ENCODE measurements around the gene GSC2. TPM values are rescaled to one million over a fixed set of nuclear protein-coding genes. Genes with fewer than 3 reads are reported as not detected.

Gene GSC2
- not detected in 2 replicates for total RNA-seq (2014; rRNA removed; shearing (Covaris generic))

GRCh38 chr22:19149991-19150390, at the start of gene GSC2:
Gene GSC2 (minus strand): TSS chr22:19150292. CDS start chr22:19150283, 9 bp downstream.
- no peak for DNase-seq (ENCODE audit: low read depth)

GRCh38 chr22:19199479-19199878, 49.4 kb upstream of the GSC2 start:
- no peak for DNase-seq (ENCODE audit: low read depth)

- DNase-seq (ENCODE audit: low read depth) = no peak
These were observed 48.1 kb upstream of the GSC2 start for GRCh38 chr22:19197997-19198865.

GRCh38 chr22:19196841-19197612, 46.9 kb upstream of the GSC2 start:
- no peak for DNase-seq (ENCODE audit: low read depth)

DNA sequence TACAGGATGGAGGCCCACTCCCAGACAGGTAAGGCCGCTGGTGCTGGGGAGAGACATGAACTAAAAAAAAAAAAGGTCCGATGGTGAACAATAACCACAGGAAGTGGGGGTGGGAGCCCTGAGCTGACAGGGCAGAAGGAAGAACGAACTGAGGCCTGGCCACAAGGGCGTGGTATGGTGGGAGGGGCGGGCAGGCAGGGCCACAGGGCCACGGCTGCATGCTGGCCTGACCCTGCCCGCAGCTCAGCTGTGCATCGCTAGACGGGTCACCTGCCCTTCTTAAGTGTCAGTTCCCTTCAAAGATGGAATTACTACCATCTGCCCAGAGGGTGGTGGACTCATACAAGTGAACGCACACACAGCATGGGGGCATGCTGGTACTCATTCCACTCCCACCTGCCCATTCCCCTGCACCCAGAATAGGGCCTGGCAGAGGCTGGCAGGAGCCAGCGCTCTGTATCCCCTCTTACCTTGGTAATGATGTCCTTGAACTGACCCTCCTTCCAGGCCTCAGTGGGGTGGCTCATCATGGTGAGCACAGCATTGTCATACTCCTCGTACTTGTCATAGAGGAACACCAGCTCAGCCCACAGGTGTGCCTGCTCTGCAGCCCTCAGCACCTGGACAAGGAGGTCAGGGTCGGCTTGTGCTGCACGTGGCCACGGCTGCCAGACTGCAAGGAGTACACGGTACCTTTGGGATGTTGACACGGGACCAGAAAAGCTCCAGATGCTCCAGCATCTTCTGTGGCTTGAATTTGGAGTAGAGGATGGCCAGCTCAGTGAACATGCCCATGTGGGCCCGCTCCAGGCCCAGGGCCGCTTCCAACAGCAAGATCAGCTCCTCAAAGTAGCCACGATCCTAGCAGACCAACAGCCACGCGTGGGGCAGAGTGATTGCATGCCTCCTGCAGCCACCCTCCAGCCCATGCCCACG, 46.0 kb upstream of the GSC2 start:
- DNase-seq (ENCODE audit: low read depth) = no peak

DNA sequence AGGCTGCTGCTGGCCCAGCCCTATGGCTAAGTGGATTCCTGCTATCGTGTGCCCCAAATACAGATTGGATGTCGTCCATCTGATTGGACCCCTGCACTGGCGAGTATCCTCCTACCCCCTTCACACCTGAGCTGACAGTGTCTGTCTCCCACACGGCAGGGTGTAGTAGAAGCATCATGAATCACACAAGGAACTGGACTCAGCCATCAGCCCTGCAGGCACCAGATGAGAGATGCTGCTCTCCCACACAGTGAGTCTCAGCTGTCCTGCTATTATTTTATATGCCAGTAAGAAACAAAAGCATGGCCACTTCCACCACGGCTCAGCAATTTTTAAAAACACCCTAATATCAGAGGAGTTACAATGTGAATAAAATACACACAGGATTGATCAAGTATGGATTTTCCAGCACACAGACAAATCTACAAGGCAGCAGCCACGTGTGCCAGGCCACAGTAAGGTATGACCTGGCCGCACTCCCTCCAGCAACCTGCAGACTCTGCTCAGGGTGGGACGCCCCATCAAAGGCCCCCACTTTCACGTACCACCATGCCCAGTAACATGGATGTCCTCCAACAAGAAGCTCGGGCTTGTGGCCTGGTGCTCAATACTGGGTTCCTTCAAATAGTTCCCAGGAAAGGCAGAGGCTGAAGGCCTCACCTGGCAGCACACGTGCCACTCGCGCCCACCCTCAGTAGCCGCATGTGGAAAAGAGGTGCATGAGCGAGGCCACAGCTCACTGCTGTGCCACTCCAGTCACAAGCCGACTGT, 44.9 kb upstream of the GSC2 start:
- no peak for DNase-seq (ENCODE audit: low read depth)

- DNase-seq (ENCODE audit: low read depth) = no peak
These were observed 43.8 kb upstream of the GSC2 start for GRCh38 chr22:19193879-19194278.

GRCh38 chr22:19187716-19188563, 37.8 kb upstream of the GSC2 start:
- no peak for DNase-seq (ENCODE audit: low read depth)

- DNase-seq (ENCODE audit: low read depth) = no peak
These were observed 34.3 kb upstream of the GSC2 start for GRCh38 chr22:19184276-19184997.

DNA sequence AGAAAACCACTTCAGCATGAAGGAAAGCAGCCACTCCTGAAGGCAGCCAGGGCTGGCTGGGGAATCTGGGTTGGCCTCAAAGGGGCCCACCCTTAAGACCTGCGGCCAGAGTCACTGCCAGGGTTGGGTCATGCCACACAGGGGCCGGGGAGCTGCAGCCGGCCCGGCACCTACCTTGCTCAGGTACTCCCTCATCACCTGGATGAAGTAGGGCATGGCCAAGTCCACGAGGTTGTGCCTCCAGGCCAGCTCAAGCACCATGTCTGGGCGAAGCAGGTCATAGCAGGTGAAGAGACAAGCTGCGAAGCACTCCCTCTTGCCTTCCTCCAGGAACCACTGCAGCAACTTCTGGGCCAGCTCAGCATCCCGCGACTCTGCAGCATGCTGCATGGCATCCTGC, 33.1 kb upstream of the GSC2 start:
- no peak for DNase-seq (ENCODE audit: low read depth)

DNA sequence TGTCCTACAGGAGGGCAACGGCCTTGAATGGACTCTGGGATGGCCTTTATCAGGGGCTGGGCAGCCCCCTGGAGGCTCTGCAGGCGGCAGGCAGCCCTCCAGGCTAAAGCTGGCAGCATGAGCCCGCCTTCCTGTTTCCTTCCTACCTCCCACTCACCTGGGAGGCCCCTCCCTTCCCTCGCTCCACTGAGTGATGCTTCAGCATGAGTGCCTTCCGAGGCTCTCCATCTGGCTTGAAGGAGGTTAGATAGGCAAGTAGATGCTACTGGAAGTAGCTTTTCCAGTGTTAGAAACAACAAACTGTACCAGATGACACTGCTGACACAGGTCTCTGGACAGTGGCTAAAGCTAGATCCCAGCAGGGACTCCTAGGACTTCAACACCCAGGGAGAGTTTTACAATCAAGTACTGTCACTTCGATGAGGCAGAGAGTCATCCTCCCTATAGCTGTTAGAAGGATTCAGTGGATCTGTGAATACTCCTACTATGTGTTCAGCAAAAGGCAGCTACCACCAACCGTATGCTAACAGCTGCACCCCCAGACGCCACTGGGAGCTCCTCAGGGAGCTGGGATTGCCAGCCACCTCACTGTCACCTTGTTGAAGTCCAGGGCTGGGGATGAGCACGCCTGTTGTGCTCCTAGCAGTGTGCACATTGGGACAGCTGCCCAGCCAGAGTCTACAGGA, 32.5 kb upstream of the GSC2 start:
- DNase-seq (ENCODE audit: low read depth) = no peak

GRCh38 chr22:19181786-19182471, 31.8 kb upstream of the GSC2 start:
- no peak for DNase-seq (ENCODE audit: low read depth)

DNA sequence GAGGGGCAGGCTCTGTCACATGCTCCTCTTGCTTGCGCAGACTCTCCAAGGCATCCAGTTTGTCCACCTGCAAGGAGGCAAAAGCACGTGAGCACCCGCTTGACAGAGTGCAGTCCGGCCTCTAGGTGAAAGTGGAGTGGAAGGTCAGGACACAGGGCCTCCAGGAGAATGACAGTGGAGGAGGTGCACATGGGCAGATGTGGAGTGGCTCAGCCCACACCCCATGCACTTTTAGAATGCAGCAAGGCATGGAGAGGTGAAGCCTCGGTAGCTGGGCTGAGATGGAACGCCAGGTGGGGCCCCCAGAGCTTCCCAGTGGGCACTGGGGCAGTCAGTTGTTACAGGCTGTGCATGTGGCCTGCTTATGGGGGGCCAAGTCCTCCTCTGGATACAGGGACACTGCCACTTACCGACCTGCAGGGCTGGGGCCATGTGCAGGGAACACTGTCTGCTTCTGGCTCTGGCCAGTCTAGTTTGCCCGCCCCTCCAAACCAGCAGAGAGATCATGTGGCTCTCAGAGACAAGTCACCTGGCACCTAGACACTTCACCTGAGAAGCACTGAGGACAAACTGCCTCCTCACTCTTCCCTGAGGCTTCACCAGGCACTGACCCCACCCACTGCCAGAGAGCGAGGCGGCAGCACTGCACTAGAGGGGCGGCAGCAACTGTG, 30.8 kb upstream of the GSC2 start:
- no peak for DNase-seq (ENCODE audit: low read depth)

GRCh38 chr22:19180234-19180633, 30.1 kb upstream of the GSC2 start:
- no peak for DNase-seq (ENCODE audit: low read depth)

GRCh38 chr22:19179497-19180048, 29.5 kb upstream of the GSC2 start:
- peak; percentile 74 for DNase-seq (ENCODE audit: low read depth)

DNA sequence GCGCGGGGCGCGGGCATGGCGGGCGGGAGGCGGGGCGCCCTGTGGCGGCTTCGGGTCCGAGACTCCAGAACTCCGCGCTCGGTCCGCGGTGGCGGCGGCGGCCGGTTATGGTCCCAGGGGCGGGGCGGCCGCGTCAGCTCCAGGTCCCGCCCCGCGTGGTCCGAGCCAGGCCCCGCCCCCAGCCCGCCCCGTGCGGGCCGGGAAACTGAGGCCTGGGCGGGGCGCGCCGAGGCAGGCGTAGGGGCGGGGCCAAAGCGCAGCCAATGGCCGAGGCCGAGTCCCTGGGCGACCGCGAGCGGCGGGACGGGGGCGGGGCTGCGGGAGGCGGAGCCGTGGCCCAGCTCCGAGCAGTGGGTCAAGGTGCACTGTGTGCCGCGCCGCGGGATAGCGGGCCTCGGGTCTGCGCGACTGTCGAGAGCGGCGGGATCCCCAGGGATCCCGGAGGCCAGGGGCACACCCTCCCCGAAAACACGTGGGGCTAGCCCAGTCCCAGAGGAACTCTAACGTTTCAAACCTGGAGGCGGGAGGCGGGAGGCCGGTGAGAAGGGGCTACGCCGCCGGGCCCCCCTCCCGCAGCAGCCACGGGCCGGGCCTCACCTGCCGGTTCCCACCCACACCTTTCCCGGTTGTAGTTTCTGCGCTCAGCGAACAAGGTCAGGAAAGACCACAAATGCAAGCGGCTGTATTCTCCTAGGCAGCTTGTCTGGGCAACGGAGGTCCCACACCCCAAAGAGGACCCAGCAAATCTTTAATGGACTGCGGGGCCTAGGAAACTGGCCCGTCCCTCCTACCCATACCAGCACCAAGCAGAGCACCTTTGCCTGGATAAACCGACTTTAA, 28.8 kb upstream of the GSC2 start, which contains the start of gene SLC25A1:
SLC25A1 (minus strand) TSS at position 80 of the 840 bp plus-strand sequence; CDS start at position 17, 63 bp downstream.
- peak; percentile 77 for DNase-seq (ENCODE audit: low read depth)

Measured in M059J (cell line).